Fibroblast of lung (primary cell): Measurements from ENCODE around the gene GAK. TPM values are rescaled to one million over a fixed set of nuclear protein-coding genes. Genes with fewer than 3 reads are reported as not detected.

Source experiments
- DNase-seq, 2 donors: peaks; one replicate each; pipeline versions ENCODE4 v3.0.0 to v3.0.0-alpha.2; 2010; ENCODE audit warnings: low read depth in 2 of 2
- H2AFZ ChIP-seq: 2 replicates; pipeline ENCODE4 v1.5.1; 2012; ENCODE audit warnings: low read length, control low read depth, inconsistent platforms
- H3K27ac ChIP-seq: 2 replicates; pipeline ENCODE4 v1.5.1; 2011; ENCODE audit warnings: low read length, control low read depth; ENCODE audit not compliant: insufficient read depth
- H3K27me3 ChIP-seq: 2 replicates; pipeline ENCODE4 v1.5.1; 2011; ENCODE audit warnings: mild to moderate bottlenecking, low read length; ENCODE audit not compliant: control insufficient read depth, insufficient read depth
- H3K36me3 ChIP-seq: 2 replicates; pipeline ENCODE4 v1.5.1; 2011; ENCODE audit warnings: low read length; ENCODE audit not compliant: control insufficient read depth, insufficient read depth
- H3K4me1 ChIP-seq: 2 replicates; pipeline ENCODE4 v1.5.1; 2011; ENCODE audit warnings: low read length; ENCODE audit not compliant: control insufficient read depth, insufficient read depth; ENCODE audit errors: extremely low read depth
- H3K4me2 ChIP-seq: 2 replicates; pipeline ENCODE4 v1.5.1; 2011; ENCODE audit warnings: low read length, control low read depth; ENCODE audit not compliant: insufficient read depth; ENCODE audit errors: extremely low read depth
- H3K4me3 ChIP-seq, 4 experiments: fragments of 200-600 bp in 1 of 4; sonication (generic) in 1 of 4; replicated peaks in 1 of 4; 2 replicates each; pipeline ENCODE4 v1.5.1; 2011 to 2016; ENCODE audit warnings: low read length in 4 of 4, low read depth in 3 of 4, mild to moderate bottlenecking in 3 of 4, control low read depth in 2 of 4, inconsistent platforms in 1 of 4, mixed read lengths in 1 of 4; ENCODE audit not compliant: insufficient read depth in 1 of 4; ENCODE audit errors: control extremely low read depth in 1 of 4
- H3K79me2 ChIP-seq: 2 replicates; pipeline ENCODE4 v1.5.1; 2012; ENCODE audit warnings: mild to moderate bottlenecking, low read length, inconsistent platforms; ENCODE audit not compliant: control insufficient read depth, insufficient read depth
- H3K9ac ChIP-seq: 2 replicates; pipeline ENCODE4 v1.5.1; 2011; ENCODE audit warnings: mild to moderate bottlenecking, low read length, control low read depth; ENCODE audit not compliant: insufficient read depth
- H3K9me3 ChIP-seq: 2 replicates; pipeline ENCODE4 v1.5.1; 2012; ENCODE audit warnings: low read depth, low read length; ENCODE audit not compliant: control insufficient read depth, insufficient read depth
- H4K20me1 ChIP-seq: 2 replicates; pipeline ENCODE4 v1.5.1; 2011; ENCODE audit warnings: low read length; ENCODE audit not compliant: control insufficient read depth, insufficient read depth; ENCODE audit errors: extremely low read depth
- EZH2 ChIP-seq: IDR thresholded peaks from 2 replicates; pipeline ENCODE4 v1.5.1; 2012; ENCODE audit warnings: low read length, control low read depth, mild to moderate bottlenecking; ENCODE audit errors: missing control alignments
- polyA plus RNA-seq, 2 donors: library from polyadenylated mRNA; depleted of rRNA in 1 of 2; stranded (reverse) in 1 of 2; unstranded in 1 of 2; fragments of >200 nt; gene quantifications; 2 replicates each; pipeline ENCODE4 v1.2.1, GENCODE V29; 2011 to 2012; ENCODE audit warnings: missing spikeins in 1 of 2
- total RNA-seq: library from RNA; depleted of rRNA; stranded (reverse); fragments of >200 nt; gene quantifications from 2 replicates; pipeline ENCODE4 v1.2.1, GENCODE V29; 2014
- TF ChIP-seq, protein P1 (sequence below), 2 donors: IDR thresholded peaks in 1 of 2; conservative IDR thresholded peaks in 1 of 2; 1 replicate in 1 of 2; 2 replicates in 1 of 2; pipeline ENCODE4 v1.5.1; 2011 to 2012; ENCODE audit warnings: low read length in 2 of 2, control low read depth in 1 of 2, inconsistent platforms in 1 of 2, low read depth in 1 of 2, mild to moderate bottlenecking in 1 of 2

Gene GAK
- total and polyA plus RNA-seq, 2 donors (not counting 1 experiment from before 2014, with no cell fraction given) = 10.1 to 48.2 TPM

DNA sequence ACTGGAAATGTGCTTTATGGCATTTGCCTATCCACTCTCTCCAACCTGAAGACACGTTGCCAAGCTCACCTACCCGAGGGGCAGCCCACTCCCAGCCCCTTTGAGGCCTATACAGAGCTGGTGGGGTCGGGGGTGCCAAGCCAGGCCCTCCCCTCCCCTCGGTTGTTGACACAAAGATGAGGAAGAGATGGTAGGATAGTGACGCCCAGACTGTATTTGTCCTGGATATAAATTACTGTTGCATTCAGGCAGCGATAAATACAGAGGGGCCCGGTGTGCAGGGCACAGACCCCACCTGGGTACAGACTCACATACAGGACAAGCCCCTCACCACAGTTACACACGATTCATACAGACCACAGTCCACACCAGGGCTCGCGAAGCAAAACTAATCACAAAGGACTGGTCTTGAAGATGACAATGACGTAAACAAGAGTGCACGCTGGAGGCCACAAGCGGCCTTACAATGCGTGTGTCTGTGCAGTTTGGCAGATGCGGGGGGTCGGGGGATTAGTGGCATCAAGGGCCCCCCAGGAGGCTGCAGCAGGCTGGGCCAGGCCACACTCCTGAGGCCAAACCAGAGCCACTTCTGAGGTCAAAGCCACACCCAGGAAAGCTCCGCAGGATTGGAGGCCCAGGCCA, 26.7 kb upstream of the GAK start:
- Histone ChIP-seq H4K20me1 (no peaks in the 10 kb centered on the region), H3K36me3 (peaks cover 12% of the 10 kb centered on the region), H3K9ac (no peak overlapping the region), H3K4me3 (no peak overlapping the region), H2AFZ (no peak overlapping the region), H3K27me3 (no peaks in the 10 kb centered on the region), H3K9me3 (no peaks in the 10 kb centered on the region), H3K4me2 (no peak overlapping the region), H3K4me1 (no peaks in the 10 kb centered on the region), H3K27ac (no peak overlapping the region), H3K79me2 (no peaks in the 10 kb centered on the region)
- TF ChIP-seq EZH2 = no peak
- TF ChIP-seq, protein P1, sequence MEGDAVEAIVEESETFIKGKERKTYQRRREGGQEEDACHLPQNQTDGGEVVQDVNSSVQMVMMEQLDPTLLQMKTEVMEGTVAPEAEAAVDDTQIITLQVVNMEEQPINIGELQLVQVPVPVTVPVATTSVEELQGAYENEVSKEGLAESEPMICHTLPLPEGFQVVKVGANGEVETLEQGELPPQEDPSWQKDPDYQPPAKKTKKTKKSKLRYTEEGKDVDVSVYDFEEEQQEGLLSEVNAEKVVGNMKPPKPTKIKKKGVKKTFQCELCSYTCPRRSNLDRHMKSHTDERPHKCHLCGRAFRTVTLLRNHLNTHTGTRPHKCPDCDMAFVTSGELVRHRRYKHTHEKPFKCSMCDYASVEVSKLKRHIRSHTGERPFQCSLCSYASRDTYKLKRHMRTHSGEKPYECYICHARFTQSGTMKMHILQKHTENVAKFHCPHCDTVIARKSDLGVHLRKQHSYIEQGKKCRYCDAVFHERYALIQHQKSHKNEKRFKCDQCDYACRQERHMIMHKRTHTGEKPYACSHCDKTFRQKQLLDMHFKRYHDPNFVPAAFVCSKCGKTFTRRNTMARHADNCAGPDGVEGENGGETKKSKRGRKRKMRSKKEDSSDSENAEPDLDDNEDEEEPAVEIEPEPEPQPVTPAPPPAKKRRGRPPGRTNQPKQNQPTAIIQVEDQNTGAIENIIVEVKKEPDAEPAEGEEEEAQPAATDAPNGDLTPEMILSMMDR (conservative IDR thresholded peaks at IDR 0.05 in 1 of 2, IDR thresholded peaks at IDR 0.05 in 1 of 2; ENCODE audit: low read depth in 1 of 2, low read length in 2 of 2) = no peak
- DNase-seq = no peak

GRCh38 chr4:958314-958665, 26.2 kb upstream of the GAK start:
- Histone ChIP-seq H3K27ac (no peak overlapping the region), H3K9me3 (no peaks in the 10 kb centered on the region), H3K27me3 (no peaks in the 10 kb centered on the region), H3K4me2 (no peak overlapping the region), H3K36me3 (peaks cover 12% of the 10 kb centered on the region), H4K20me1 (no peaks in the 10 kb centered on the region), H3K4me1 (no peaks in the 10 kb centered on the region), H2AFZ (no peak overlapping the region), H3K9ac (no peak overlapping the region), H3K4me3 (no peak overlapping the region), H3K79me2 (no peaks in the 10 kb centered on the region)
- TF ChIP-seq, protein P1 (conservative IDR thresholded peaks at IDR 0.05 in 1 of 2, IDR thresholded peaks at IDR 0.05 in 1 of 2; ENCODE audit: low read depth in 1 of 2, low read length in 2 of 2) = no peak
- no peak for TF ChIP-seq EZH2
- DNase-seq = no peak

DNA sequence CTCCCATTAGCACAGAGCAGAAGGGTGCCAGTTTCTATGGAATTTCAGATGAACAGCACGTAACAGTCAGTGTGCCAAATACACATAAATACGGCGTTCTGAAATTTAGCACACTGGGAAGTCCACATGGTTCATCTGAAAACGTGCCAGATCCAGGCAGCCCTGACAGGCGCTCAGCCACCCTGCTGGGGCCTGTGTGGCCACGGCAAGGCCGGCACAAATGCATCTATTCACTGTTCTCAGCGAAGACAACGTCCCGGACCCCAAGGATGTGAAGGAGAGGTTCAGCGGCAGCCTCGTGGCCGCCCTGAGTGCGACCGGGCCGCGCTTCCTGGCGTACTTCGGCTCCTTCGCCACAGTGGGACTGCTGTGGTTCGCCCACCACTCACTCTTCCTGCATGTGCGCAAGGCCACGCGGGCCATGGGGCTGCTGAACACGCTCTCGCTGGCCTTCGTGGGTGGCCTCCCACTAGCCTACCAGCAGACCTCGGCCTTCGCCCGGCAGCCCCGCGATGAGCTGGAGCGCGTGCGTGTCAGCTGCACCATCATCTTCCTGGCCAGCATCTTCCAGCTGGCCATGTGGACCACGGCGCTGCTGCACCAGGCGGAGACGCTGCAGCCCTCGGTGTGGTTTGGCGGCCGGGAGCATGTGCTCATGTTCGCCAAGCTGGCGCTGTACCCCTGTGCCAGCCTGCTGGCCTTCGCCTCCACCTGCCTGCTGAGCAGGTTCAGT, 25.6 kb upstream of the GAK start:
- H2AFZ ChIP-seq = no peak overlapping the region
- no peak overlapping the region for H3K4me2 ChIP-seq
- no peak overlapping the region for H3K4me3 ChIP-seq
- H3K36me3 ChIP-seq = peaks cover 12% of the 10 kb centered on the region
- H3K79me2 ChIP-seq = no peaks in the 10 kb centered on the region
- no peaks in the 10 kb centered on the region for H3K27me3 ChIP-seq
- no peak overlapping the region for H3K9ac ChIP-seq
- H3K27ac ChIP-seq = no peak overlapping the region
- DNase-seq = no peak
- no peak for TF ChIP-seq EZH2
- TF ChIP-seq, protein P1 (conservative IDR thresholded peaks at IDR 0.05 in 1 of 2, IDR thresholded peaks at IDR 0.05 in 1 of 2; ENCODE audit: low read depth in 1 of 2, low read length in 2 of 2) = no peak
- no peaks in the 10 kb centered on the region for H3K4me1 ChIP-seq
- H3K9me3 ChIP-seq = no peaks in the 10 kb centered on the region
- H4K20me1 ChIP-seq = no peaks in the 10 kb centered on the region
